ENCODE measurements around the gene HMMR.
"Not testable (repeated sequence)": the region's sequence is repeated elsewhere in the genome, so short reads cannot be mapped to it uniquely, and the experiment has no call there.

The HMMR gene

GRCh38 chr5:163460562-163461171 is at the start of gene HMMR:
Gene HMMR, plus strand, starts transcription at chr5:163460632. Its CDS starts 61 bp downstream, at chr5:163460693.
- DNase-seq (ENCODE audit: low read depth in 2 of 2): no peak

- DNase-seq (ENCODE audit: low read depth in 2 of 2): not testable (repeated sequence)
These were observed 44.8 kb upstream of the HMMR start for GRCh38 chr5:163415673-163416072.

- no peak for DNase-seq (ENCODE audit: low read depth in 2 of 2)
These were observed 35.6 kb upstream of the HMMR start for GRCh38 chr5:163424836-163425235.

- not testable (repeated sequence) for DNase-seq (ENCODE audit: low read depth in 2 of 2)
These were observed 34.3 kb upstream of the HMMR start for GRCh38 chr5:163426128-163426527.

GRCh38 chr5:163432544-163432943 is 27.9 kb upstream of the HMMR start:
- no peak for DNase-seq (ENCODE audit: low read depth in 2 of 2)

- DNase-seq (ENCODE audit: low read depth in 2 of 2): no peak
These were observed 27.2 kb upstream of the HMMR start for GRCh38 chr5:163433271-163433670.

GRCh38 chr5:163434401-163434866 is 26.0 kb upstream of the HMMR start:
- no peak for DNase-seq (ENCODE audit: low read depth in 2 of 2)

- no peak for DNase-seq (ENCODE audit: low read depth in 2 of 2)
These were observed 23.9 kb upstream of the HMMR start for GRCh38 chr5:163436515-163436914.

- no peak for DNase-seq (ENCODE audit: low read depth in 2 of 2)
These were observed 23.5 kb upstream of the HMMR start for GRCh38 chr5:163437011-163437308.

GRCh38 chr5:163437309-163438182 is 22.9 kb upstream of the HMMR start, which contains the start of gene CCNG1:
Gene CCNG1, plus strand, starts transcription at chr5:163437595. Its CDS starts 1,662 bp downstream, at chr5:163439257.
- peak; percentile 80 for DNase-seq (ENCODE audit: low read depth in 2 of 2)

- DNase-seq (ENCODE audit: low read depth in 2 of 2): no peak
These were observed 21.4 kb upstream of the HMMR start for GRCh38 chr5:163439092-163439425.

GRCh38 chr5:163440954-163441353 is 19.5 kb upstream of the HMMR start:
- no peak for DNase-seq (ENCODE audit: low read depth in 2 of 2)

- no peak for DNase-seq (ENCODE audit: low read depth in 2 of 2)
These were observed 15.9 kb upstream of the HMMR start for GRCh38 chr5:163444526-163444925.

- no peak for DNase-seq (ENCODE audit: low read depth in 2 of 2)
These were observed 15.1 kb upstream of the HMMR start for GRCh38 chr5:163445345-163445744.

GRCh38 chr5:163447191-163447590 is 13.2 kb upstream of the HMMR start:
- DNase-seq (ENCODE audit: low read depth in 2 of 2): no peak

GRCh38 chr5:163447875-163448274 is 12.6 kb upstream of the HMMR start:
- no peak for DNase-seq (ENCODE audit: low read depth in 2 of 2)

GRCh38 chr5:163448491-163448890 is 11.9 kb upstream of the HMMR start:
- DNase-seq (ENCODE audit: low read depth in 2 of 2): no peak

GRCh38 chr5:163451489-163451888 is 8.9 kb upstream of the HMMR start:
- no peak for DNase-seq (ENCODE audit: low read depth in 2 of 2)

- DNase-seq (ENCODE audit: low read depth in 2 of 2): no peak
These were observed 6.7 kb upstream of the HMMR start for GRCh38 chr5:163453705-163454104.

GRCh38 chr5:163455406-163455805 is 5.0 kb upstream of the HMMR start:
- DNase-seq (ENCODE audit: low read depth in 2 of 2): not testable (repeated sequence)

GRCh38 chr5:163456029-163456589 is 4.3 kb upstream of the HMMR start:
- no peak for DNase-seq (ENCODE audit: low read depth in 2 of 2)

GRCh38 chr5:163456840-163457239 is 3.6 kb upstream of the HMMR start:
- DNase-seq (ENCODE audit: low read depth in 2 of 2): no peak
